Endothelial cell of umbilical vein (primary cell): ENCODE results near the gene REG3G.

ENCODE experiments used
- EZH2 ChIP-seq: IDR thresholded peaks from 2 replicates; pipeline ENCODE4 v1.6.1; 2012; ENCODE audit warnings: borderline replicate concordance, low read depth, mild to moderate bottlenecking, moderate library complexity, low read length, inconsistent platforms; ENCODE audit not compliant: severe bottlenecking
- FOS ChIP-seq: IDR thresholded peaks from 2 replicates; pipeline ENCODE4 v1.6.1; 2011; ENCODE audit warnings: mild to moderate bottlenecking, low read length, moderate library complexity, borderline replicate concordance; ENCODE audit not compliant: insufficient read depth
- GATA2 ChIP-seq: IDR thresholded peaks from 2 replicates; pipeline ENCODE4 v1.7.0; 2011; ENCODE audit warnings: low read depth, mild to moderate bottlenecking, moderate library complexity, mixed read lengths, low read length; ENCODE audit not compliant: insufficient read length, insufficient read depth
- JUN ChIP-seq: IDR thresholded peaks from 2 replicates; pipeline ENCODE4 v1.6.1; 2011; ENCODE audit warnings: borderline replicate concordance, low read depth; ENCODE audit not compliant: insufficient read length, insufficient read depth
- MAX ChIP-seq: IDR thresholded peaks from 2 replicates; pipeline ENCODE4 v1.6.1; 2011; ENCODE audit not compliant: insufficient read depth, insufficient read length
- MYC ChIP-seq: IDR thresholded peaks from one replicate; pipeline ENCODE4 v1.6.1; 2011; ENCODE audit warnings: mild to moderate bottlenecking, low read depth, low read length
- POLR2A ChIP-seq: IDR thresholded peaks from 2 replicates; pipeline ENCODE4 v1.6.1; 2012; ENCODE audit warnings: low read depth, mild to moderate bottlenecking, control low read depth, low read length
- POLR2AphosphoS5 ChIP-seq: IDR thresholded peaks from 2 replicates; pipeline ENCODE4 v1.6.1; 2012; ENCODE audit warnings: low read depth, mild to moderate bottlenecking, control low read depth, low read length, moderate library complexity; ENCODE audit not compliant: insufficient read depth
- TF ChIP-seq, protein P1 (sequence below), 2 donors: IDR thresholded peaks; 1 replicate in 1 of 2; 2 replicates in 1 of 2; pipeline ENCODE4 v1.5.1; 2011; ENCODE audit warnings: low read length in 2 of 2, mild to moderate bottlenecking in 2 of 2, moderate library complexity in 2 of 2, control low read depth in 1 of 2, inconsistent platforms in 1 of 2, low read depth in 1 of 2; ENCODE audit not compliant: insufficient read depth in 1 of 2; ENCODE audit errors: extremely low read depth in 1 of 2

GRCh38 chr2:78985558-78985957 lies 39.9 kb upstream of the REG3G start:
- no peak for TF ChIP-seq POLR2AphosphoS5
- TF ChIP-seq, protein P1, sequence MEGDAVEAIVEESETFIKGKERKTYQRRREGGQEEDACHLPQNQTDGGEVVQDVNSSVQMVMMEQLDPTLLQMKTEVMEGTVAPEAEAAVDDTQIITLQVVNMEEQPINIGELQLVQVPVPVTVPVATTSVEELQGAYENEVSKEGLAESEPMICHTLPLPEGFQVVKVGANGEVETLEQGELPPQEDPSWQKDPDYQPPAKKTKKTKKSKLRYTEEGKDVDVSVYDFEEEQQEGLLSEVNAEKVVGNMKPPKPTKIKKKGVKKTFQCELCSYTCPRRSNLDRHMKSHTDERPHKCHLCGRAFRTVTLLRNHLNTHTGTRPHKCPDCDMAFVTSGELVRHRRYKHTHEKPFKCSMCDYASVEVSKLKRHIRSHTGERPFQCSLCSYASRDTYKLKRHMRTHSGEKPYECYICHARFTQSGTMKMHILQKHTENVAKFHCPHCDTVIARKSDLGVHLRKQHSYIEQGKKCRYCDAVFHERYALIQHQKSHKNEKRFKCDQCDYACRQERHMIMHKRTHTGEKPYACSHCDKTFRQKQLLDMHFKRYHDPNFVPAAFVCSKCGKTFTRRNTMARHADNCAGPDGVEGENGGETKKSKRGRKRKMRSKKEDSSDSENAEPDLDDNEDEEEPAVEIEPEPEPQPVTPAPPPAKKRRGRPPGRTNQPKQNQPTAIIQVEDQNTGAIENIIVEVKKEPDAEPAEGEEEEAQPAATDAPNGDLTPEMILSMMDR (IDR thresholded peaks at IDR 0.05; ENCODE audit: extremely low read depth in 1 of 2, insufficient read depth in 1 of 2, low read depth in 1 of 2, low read length in 2 of 2), result no peak
- no peak for TF ChIP-seq EZH2
- no peak for TF ChIP-seq GATA2
- no peak for TF ChIP-seq MAX
- TF ChIP-seq POLR2A, result no peak
- no peak for TF ChIP-seq FOS
- TF ChIP-seq JUN, result no peak
- TF ChIP-seq MYC, result no peak
